Trophoblast cell (in vitro differentiated cells and primary cell): ENCODE measurements around the gene EPHX1.
"Not testable (repeated sequence)": the region's sequence is repeated elsewhere in the genome, so short reads cannot be mapped to it uniquely, and the experiment has no call there.

Experiments used
- DNase-seq, 2 donors: peaks; one replicate each; pipeline ENCODE4 v3.0.0-alpha.2; 2016
- H2AFZ ChIP-seq: 2 replicates; pipeline ENCODE4 v1.6.1; 2013; ENCODE audit warnings: low read length, moderate library complexity, mild to moderate bottlenecking; ENCODE audit not compliant: insufficient read depth, poor library complexity
- H2AK5ac ChIP-seq: 2 replicates; pipeline ENCODE4 v1.6.1; 2013; ENCODE audit warnings: mild to moderate bottlenecking, low read length
- H2BK120ac ChIP-seq: 2 replicates; pipeline ENCODE4 v1.6.1; 2013; ENCODE audit warnings: low read length, mild to moderate bottlenecking, moderate library complexity; ENCODE audit not compliant: insufficient read depth, poor library complexity
- H2BK12ac ChIP-seq: 2 replicates; pipeline ENCODE4 v1.6.1; 2013; ENCODE audit warnings: mild to moderate bottlenecking, low read length, moderate library complexity
- H2BK5ac ChIP-seq: 2 replicates; pipeline ENCODE4 v1.6.1; 2013; ENCODE audit warnings: low read length, low read depth, moderate library complexity, mild to moderate bottlenecking; ENCODE audit not compliant: poor library complexity
- H3K14ac ChIP-seq: 2 replicates; pipeline ENCODE4 v1.6.1; 2013; ENCODE audit warnings: mild to moderate bottlenecking, low read length
- H3K18ac ChIP-seq: 2 replicates; pipeline ENCODE4 v1.6.1; 2013; ENCODE audit warnings: mild to moderate bottlenecking, low read length
- H3K23ac ChIP-seq: 2 replicates; pipeline ENCODE4 v1.6.1; 2013; ENCODE audit warnings: low read length
- H3K27ac ChIP-seq: 2 replicates; pipeline ENCODE4 v1.5.1; 2013; ENCODE audit warnings: low read depth, mild to moderate bottlenecking, inconsistent platforms, low read length, moderate library complexity
- H3K27me3 ChIP-seq: 2 replicates; pipeline ENCODE4 v1.6.1; 2013; ENCODE audit warnings: inconsistent platforms, mild to moderate bottlenecking, low read length, moderate library complexity; ENCODE audit not compliant: insufficient read depth
- H3K36me3 ChIP-seq, 2 experiments: 1 replicate in 1 of 2; 2 replicates in 1 of 2; pipeline ENCODE4 v1.6.1; 2013; ENCODE audit warnings: low read length in 2 of 2, mild to moderate bottlenecking in 2 of 2, moderate library complexity in 1 of 2; ENCODE audit not compliant: insufficient read depth in 2 of 2, control insufficient read depth in 1 of 2
- H3K4ac ChIP-seq: 2 replicates; pipeline ENCODE4 v1.6.1; 2013; ENCODE audit warnings: low read depth, mild to moderate bottlenecking, low read length, moderate library complexity
- H3K4me1 ChIP-seq, 2 experiments: 1 replicate in 1 of 2; 2 replicates in 1 of 2; pipeline ENCODE4 v1.6.1; 2013; ENCODE audit warnings: low read length in 2 of 2, mild to moderate bottlenecking in 2 of 2, moderate library complexity in 1 of 2; ENCODE audit not compliant: insufficient read depth in 2 of 2, control insufficient read depth in 1 of 2
- H3K4me2 ChIP-seq: 2 replicates; pipeline ENCODE4 v1.6.1; 2013; ENCODE audit warnings: inconsistent platforms, mild to moderate bottlenecking, low read length, moderate library complexity
- H3K4me3 ChIP-seq: 2 replicates; pipeline ENCODE4 v1.5.1; 2013; ENCODE audit warnings: mild to moderate bottlenecking, low read depth, low read length, inconsistent platforms
- H3K79me1 ChIP-seq: one replicate; pipeline ENCODE4 v1.6.1; 2013; ENCODE audit warnings: low read length
- H3K79me2 ChIP-seq: 2 replicates; pipeline ENCODE4 v1.6.1; 2013; ENCODE audit warnings: low read length, mild to moderate bottlenecking; ENCODE audit not compliant: control insufficient read depth, insufficient read depth, poor library complexity
- H3K9ac ChIP-seq: 2 replicates; pipeline ENCODE4 v1.6.1; 2013; ENCODE audit warnings: mild to moderate bottlenecking, low read length
- H3K9me3 ChIP-seq: 2 replicates; pipeline ENCODE4 v1.6.1; 2013; ENCODE audit warnings: low read depth, mild to moderate bottlenecking, control low read depth, inconsistent platforms, low read length; ENCODE audit not compliant: insufficient read depth
- H4K12ac ChIP-seq: 2 replicates; pipeline ENCODE4 v1.6.1; 2013; ENCODE audit warnings: low read depth, mild to moderate bottlenecking, low read length, moderate library complexity
- H4K8ac ChIP-seq: 2 replicates; pipeline ENCODE4 v1.6.1; 2013; ENCODE audit warnings: low read depth, mild to moderate bottlenecking, low read length, moderate library complexity
- H4K91ac ChIP-seq: one replicate; pipeline ENCODE4 v1.6.1; 2013; ENCODE audit warnings: low read depth, mild to moderate bottlenecking, low read length, moderate library complexity
- WGBS: extraction: QIAGEN DNeasy Blood & Tissue Kit; methylation state at CpG from one replicate; pipeline ENCODE4 v1.1.7; 2013; ENCODE audit warnings: missing lambda C conversion rate; ENCODE audit not compliant: insufficient read length, insufficient coverage; ENCODE audit errors: extremely low coverage; 5-methylcytosine and 5-hydroxymethylcytosine counted together

EPHX1 gene

GRCh38 chr1:225836296-225836695 lies 26.4 kb downstream of the EPHX1 start:
- not testable (repeated sequence) for H2BK5ac ChIP-seq, H2AFZ ChIP-seq, H3K79me1 ChIP-seq, H3K9me3 ChIP-seq, H3K4me1 ChIP-seq, H3K27ac ChIP-seq, H3K9ac ChIP-seq, H3K79me2 ChIP-seq, DNase-seq, H4K91ac ChIP-seq, H2BK120ac ChIP-seq, H2AK5ac ChIP-seq, H3K18ac ChIP-seq, H3K4ac ChIP-seq, H3K4me3 ChIP-seq, H4K8ac ChIP-seq, H4K12ac ChIP-seq, H3K27me3 ChIP-seq, H3K14ac ChIP-seq, H2BK12ac ChIP-seq, H3K23ac ChIP-seq, H3K4me2 ChIP-seq
- WGBS, result no CpG with 5 or more reads among the region's 4 CpGs
- H3K36me3 ChIP-seq, result peaks cover 24 to 32% of the 10 kb centered on the region in 2 experiments

DNA sequence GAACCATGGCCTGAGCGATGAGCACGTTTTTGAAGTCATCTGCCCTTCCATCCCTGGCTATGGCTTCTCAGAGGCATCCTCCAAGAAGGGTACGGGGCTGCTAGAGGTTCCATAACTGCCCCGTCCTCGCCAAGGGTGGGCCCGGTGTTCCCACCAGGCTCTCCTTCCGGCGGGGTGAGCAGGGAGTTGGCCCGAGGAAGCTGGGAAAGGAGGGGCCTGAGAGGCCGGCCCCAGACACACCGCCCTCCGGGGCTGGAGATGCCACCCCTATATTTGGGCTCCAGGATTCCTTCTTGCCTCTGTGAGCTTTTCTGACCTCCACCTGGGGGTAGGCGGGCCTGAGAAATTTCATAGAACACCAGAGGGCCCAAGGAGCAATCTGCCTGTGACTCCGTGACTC lies 28.9 kb downstream of the EPHX1 start:
- H3K4ac ChIP-seq, result no peak overlapping the region
- H3K9ac ChIP-seq, result no peak overlapping the region
- H2AFZ ChIP-seq, result no peak overlapping the region
- no peak overlapping the region for H2BK12ac ChIP-seq
- H3K18ac ChIP-seq, result no peak overlapping the region
- no peak overlapping the region for H3K4me3 ChIP-seq
- no peaks in the 10 kb centered on the region for H3K4me1 ChIP-seq
- WGBS, result no CpG with 5 or more reads among the region's 14 CpGs
- H3K27me3 ChIP-seq, result no peaks in the 10 kb centered on the region
- peaks cover 1% of the 10 kb centered on the region for H3K9me3 ChIP-seq
- no peak overlapping the region for H2BK120ac ChIP-seq
- H4K91ac ChIP-seq, result no peak overlapping the region
- H3K36me3 ChIP-seq, result peaks cover 16 to 25% of the 10 kb centered on the region in 2 experiments
- no peak overlapping the region for H4K8ac ChIP-seq
- H2AK5ac ChIP-seq, result no peak overlapping the region
- no peaks in the 10 kb centered on the region for H3K79me2 ChIP-seq
- H4K12ac ChIP-seq, result no peak overlapping the region
- DNase-seq, result no peak
- no peaks in the 10 kb centered on the region for H3K79me1 ChIP-seq
- H3K4me2 ChIP-seq, result no peak overlapping the region
- no peak overlapping the region for H2BK5ac ChIP-seq
- H3K27ac ChIP-seq, result no peak overlapping the region
- H3K23ac ChIP-seq, result no peak overlapping the region
- no peak overlapping the region for H3K14ac ChIP-seq

- Histone ChIP-seq H3K79me2 (no peaks in the 10 kb centered on the region), H2BK12ac (no peak overlapping the region), H2AK5ac (no peak overlapping the region), H2AFZ (no peak overlapping the region), H4K91ac (no peak overlapping the region), H3K27ac (no peak overlapping the region), H3K27me3 (no peaks in the 10 kb centered on the region), H2BK5ac (no peak overlapping the region), H3K36me3 (peaks cover 20 to 23% of the 10 kb centered on the region in 2 experiments), H3K18ac (no peak overlapping the region), H3K79me1 (no peaks in the 10 kb centered on the region), H3K4me1 (no peaks in the 10 kb centered on the region), H3K4ac (no peak overlapping the region), H3K4me3 (no peak overlapping the region), H3K4me2 (no peak overlapping the region), H4K12ac (no peak overlapping the region), H3K14ac (no peak overlapping the region), H2BK120ac (no peak overlapping the region), H3K9ac (no peak overlapping the region), H3K9me3 (peaks cover 1% of the 10 kb centered on the region), H4K8ac (no peak overlapping the region), H3K23ac (no peak overlapping the region)
- no peak for DNase-seq
- no CpG with 5 or more reads among the region's 1 CpG for WGBS
Measured at GRCh38 chr1:225840223-225840610, 30.3 kb downstream of the EPHX1 start.

DNA sequence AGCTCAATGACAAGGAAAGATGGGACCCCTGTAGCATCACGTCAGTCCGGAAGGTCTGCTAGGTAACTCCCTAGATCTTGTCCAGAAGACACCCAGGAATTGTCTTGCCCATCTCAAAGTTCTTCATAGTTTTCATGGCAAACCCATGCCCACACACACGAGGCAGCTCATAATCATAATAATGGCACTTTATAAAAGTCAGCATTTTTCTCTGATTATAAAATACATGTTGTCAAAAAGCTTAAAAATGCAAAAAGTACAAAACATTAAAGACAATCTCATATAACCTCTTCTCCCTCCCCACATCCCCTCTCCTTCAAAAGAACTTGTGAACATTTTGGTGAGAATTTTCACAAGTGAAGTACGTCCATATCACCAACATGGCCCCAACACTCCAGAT lies 30.8 kb downstream of the EPHX1 start:
- no peak overlapping the region for H2BK120ac ChIP-seq
- H4K91ac ChIP-seq, result no peak overlapping the region
- no peak overlapping the region for H2AFZ ChIP-seq
- peaks cover 1% of the 10 kb centered on the region for H3K9me3 ChIP-seq
- peaks cover 22 to 23% of the 10 kb centered on the region in 2 experiments for H3K36me3 ChIP-seq
- WGBS, result no CpG with 5 or more reads among the region's 4 CpGs
- H3K27ac ChIP-seq, result no peak overlapping the region
- no peak overlapping the region for H3K4ac ChIP-seq
- H3K4me3 ChIP-seq, result no peak overlapping the region
- H3K23ac ChIP-seq, result no peak overlapping the region
- H2BK12ac ChIP-seq, result no peak overlapping the region
- H3K4me1 ChIP-seq, result peaks cover 2 to 4% of the 10 kb centered on the region in 2 experiments
- H3K4me2 ChIP-seq, result no peak overlapping the region
- H2AK5ac ChIP-seq, result no peak overlapping the region
- no peaks in the 10 kb centered on the region for H3K79me1 ChIP-seq
- no peaks in the 10 kb centered on the region for H3K79me2 ChIP-seq
- no peak overlapping the region for H4K12ac ChIP-seq
- H3K18ac ChIP-seq, result no peak overlapping the region
- no peak for DNase-seq
- H4K8ac ChIP-seq, result no peak overlapping the region
- no peaks in the 10 kb centered on the region for H3K27me3 ChIP-seq
- H3K9ac ChIP-seq, result no peak overlapping the region
- H2BK5ac ChIP-seq, result no peak overlapping the region
- H3K14ac ChIP-seq, result no peak overlapping the region
